ENCODE data around the gene LIMA1.

DNA sequence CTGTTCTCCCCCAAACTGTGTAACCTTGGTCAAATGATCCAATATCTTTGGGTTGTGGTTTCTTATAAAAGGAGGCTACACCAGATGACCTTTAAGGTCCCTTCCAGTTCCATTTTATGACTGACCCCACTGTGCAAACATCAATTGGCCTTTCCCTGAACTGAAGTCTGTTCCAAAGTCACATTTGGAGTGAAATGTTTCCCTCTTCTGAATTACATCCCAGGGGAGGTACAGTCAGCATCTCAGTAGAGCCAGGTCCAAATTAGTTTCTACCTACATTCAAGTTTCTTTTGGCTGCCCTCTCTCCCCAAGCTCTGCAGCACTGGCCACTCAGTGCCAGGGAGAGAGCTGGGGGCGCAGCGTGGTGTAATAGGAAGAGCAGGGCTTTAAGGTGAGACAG is 34.4 kb downstream of the LIMA1 start:
- TF ChIP-seq POLR2AphosphoS5 (IDR thresholded peaks at IDR 0.05; ENCODE audit: borderline replicate concordance, low read depth, low read length) (no peak), EZH2 (IDR thresholded peaks at IDR 0.05) (no peak), FOXP2 (optimal IDR thresholded peaks at IDR 0.05; ENCODE audit: control extremely low read depth, extremely low read length, insufficient read depth) (no peak)

Data from SK-N-MC (cell line).